Astrocyte (in vitro differentiated cells and primary cell): ENCODE measurements around the gene FBXL13. TPM values are rescaled to one million over a fixed set of nuclear protein-coding genes. Genes with fewer than 3 reads are reported as not detected.

Experiments used
- DNase-seq: peaks from one replicate; pipeline ENCODE4 v3.0.0-alpha.2; 2010; ENCODE audit warnings: low read depth
- FAIRE-seq: peaks from 2 replicates; lab custom pipeline; 2011; peaks lifted over from hg19 to GRCh38; lab: Jason Lieb, UNC
- H2AFZ ChIP-seq: 2 replicates; pipeline ENCODE4 v1.6.0; 2012; ENCODE audit warnings: low read depth, low read length, inconsistent platforms
- H3K27ac ChIP-seq: 2 replicates; pipeline ENCODE4 v1.5.1; 2011; ENCODE audit warnings: low read depth, low read length, inconsistent platforms
- H3K27me3 ChIP-seq: 2 replicates; pipeline ENCODE4 v1.6.0; 2011; ENCODE audit warnings: low read length, inconsistent platforms; ENCODE audit not compliant: insufficient read depth
- H3K36me3 ChIP-seq: 2 replicates; pipeline ENCODE4 v1.5.1; 2011; ENCODE audit warnings: low read length, inconsistent platforms; ENCODE audit not compliant: insufficient read depth
- H3K4me1 ChIP-seq: 2 replicates; pipeline ENCODE4 v1.5.1; 2011; ENCODE audit warnings: low read length, inconsistent platforms; ENCODE audit not compliant: insufficient read depth
- H3K4me2 ChIP-seq: 2 replicates; pipeline ENCODE4 v1.6.0; 2012; ENCODE audit warnings: low read length, inconsistent platforms
- H3K4me3 ChIP-seq: 2 replicates; pipeline ENCODE4 v1.5.1; 2011; ENCODE audit warnings: low read depth, mild to moderate bottlenecking, low read length, inconsistent platforms; ENCODE audit not compliant: insufficient read depth
- H3K79me2 ChIP-seq: 2 replicates; pipeline ENCODE4 v1.6.0; 2012; ENCODE audit warnings: mild to moderate bottlenecking, low read length, inconsistent platforms; ENCODE audit not compliant: insufficient read depth
- H3K9ac ChIP-seq: 2 replicates; pipeline ENCODE4 v1.6.0; 2012; ENCODE audit warnings: mild to moderate bottlenecking, low read length, inconsistent platforms
- H3K9me3 ChIP-seq: 2 replicates; pipeline ENCODE4 v1.5.1; 2012; ENCODE audit warnings: low read depth, mild to moderate bottlenecking, low read length, inconsistent platforms; ENCODE audit not compliant: insufficient read depth
- H4K20me1 ChIP-seq: 2 replicates; pipeline ENCODE4 v1.6.0; 2012; ENCODE audit warnings: low read length, inconsistent platforms; ENCODE audit not compliant: insufficient read depth
- H3K27ac Mint-ChIP-seq: one replicate; pipeline ENCODE4 v1.8.0; 2021; ENCODE audit warnings: mild to moderate bottlenecking, mixed read lengths; ENCODE audit not compliant: unreplicated experiment
- H3K27me3 Mint-ChIP-seq: one replicate; pipeline ENCODE4 v1.8.0; 2021; ENCODE audit warnings: low read depth, mixed read lengths; ENCODE audit not compliant: unreplicated experiment
- H3K36me3 Mint-ChIP-seq: one replicate; pipeline ENCODE4 v1.8.0; 2021; ENCODE audit warnings: low read depth, mixed read lengths; ENCODE audit not compliant: unreplicated experiment
- H3K4me1 Mint-ChIP-seq: one replicate; pipeline ENCODE4 v1.8.0; 2021; ENCODE audit warnings: low read depth, mixed read lengths; ENCODE audit not compliant: unreplicated experiment
- H3K4me3 Mint-ChIP-seq: one replicate; pipeline ENCODE4 v1.8.0; 2021; ENCODE audit warnings: mild to moderate bottlenecking, moderate library complexity, mixed read lengths; ENCODE audit not compliant: unreplicated experiment
- H3K9me3 Mint-ChIP-seq: one replicate; pipeline ENCODE4 v1.8.0; 2021; ENCODE audit warnings: mild to moderate bottlenecking, mixed read lengths; ENCODE audit not compliant: unreplicated experiment
- CTCF ChIP-seq: IDR thresholded peaks from 2 replicates; pipeline ENCODE4 v1.5.1; 2011; ENCODE audit warnings: low read depth, mild to moderate bottlenecking, inconsistent platforms, low read length, moderate library complexity; ENCODE audit not compliant: insufficient read depth
- EZH2 ChIP-seq: IDR thresholded peaks from 2 replicates; pipeline ENCODE4 v1.6.1; 2012; ENCODE audit warnings: mild to moderate bottlenecking, low read length, inconsistent platforms; ENCODE audit not compliant: insufficient read depth
- total RNA-seq: library from RNA; stranded (reverse); gene quantifications from 2 replicates; pipeline ENCODE4 v1.2.1, GENCODE V29; 2021

The FBXL13 gene
- total RNA-seq, 1 donor from 2014 or later, result 1.2 TPM

GRCh38 chr7:102890292-102890970 lies 184.2 kb downstream of the FBXL13 start:
- Histone ChIP-seq H4K20me1 (no peaks in the 10 kb centered on the region), H3K9me3 (no peaks in the 10 kb centered on the region), H3K36me3 (no peaks in the 10 kb centered on the region), H3K4me3 (no peak overlapping the region), H3K4me2 (peak overlapping the region; percentile 62), H3K4me1 (peaks cover 32% of the 10 kb centered on the region), H3K27me3 (no peaks in the 10 kb centered on the region), H2AFZ (no peak overlapping the region), H3K79me2 (no peaks in the 10 kb centered on the region), H3K27ac (peak overlapping the region; percentile 84), H3K9ac (peak overlapping the region; percentile 70)
- DNase-seq (peak; percentile 91), FAIRE-seq (no peak)
- H3K4me1 Mint-ChIP-seq, result peaks cover 17% of the 10 kb centered on the region
- TF ChIP-seq EZH2 (no peak), CTCF (no peak)
- no peak overlapping the region for H3K4me3 Mint-ChIP-seq
- H3K36me3 Mint-ChIP-seq, result no peaks in the 10 kb centered on the region
- peak overlapping the region; percentile 73 for H3K27ac Mint-ChIP-seq
- peaks cover 5% of the 10 kb centered on the region for H3K9me3 Mint-ChIP-seq
- H3K27me3 Mint-ChIP-seq, result no peaks in the 10 kb centered on the region

DNA sequence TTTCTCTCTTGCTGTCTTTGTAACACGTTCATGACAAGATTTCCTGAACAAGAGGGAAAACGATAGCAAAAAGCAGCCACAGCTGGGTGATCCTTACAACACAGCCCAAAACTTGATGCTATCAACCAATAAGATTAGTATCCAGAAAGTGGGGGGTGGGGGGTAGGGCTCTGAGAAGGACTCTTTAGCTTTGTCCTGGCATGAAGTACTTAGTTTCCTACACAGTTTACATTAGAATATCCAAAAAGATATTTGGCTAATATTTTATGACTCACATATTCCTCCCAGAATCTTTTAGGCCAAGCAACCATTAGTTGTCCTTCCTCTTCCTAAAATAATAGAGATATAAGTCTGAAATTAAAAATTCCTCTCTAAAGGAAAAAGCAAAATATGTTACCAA lies 184.7 kb downstream of the FBXL13 start:
- Histone ChIP-seq H3K36me3 (no peaks in the 10 kb centered on the region), H3K9me3 (no peaks in the 10 kb centered on the region), H3K27ac (peak overlapping the region; percentile 84), H3K4me1 (peaks cover 32% of the 10 kb centered on the region), H3K27me3 (no peaks in the 10 kb centered on the region), H3K4me2 (peak overlapping the region; percentile 62), H3K9ac (peak overlapping the region; percentile 66), H4K20me1 (no peaks in the 10 kb centered on the region), H3K4me3 (no peak overlapping the region), H3K79me2 (no peaks in the 10 kb centered on the region), H2AFZ (no peak overlapping the region)
- FAIRE-seq, result no peak
- Mint-ChIP-seq H3K9me3 (peaks cover 4% of the 10 kb centered on the region), H3K27me3 (no peaks in the 10 kb centered on the region), H3K4me3 (no peak overlapping the region), H3K36me3 (no peaks in the 10 kb centered on the region), H3K27ac (peak overlapping the region; percentile 73), H3K4me1 (peaks cover 17% of the 10 kb centered on the region)
- TF ChIP-seq CTCF, result no peak
- TF ChIP-seq EZH2, result no peak
- no peak for DNase-seq

- peaks cover 32% of the 10 kb centered on the region for H3K4me1 ChIP-seq
- no peaks in the 10 kb centered on the region for H3K9me3 ChIP-seq
- TF ChIP-seq CTCF (no peak), EZH2 (no peak)
- no peak overlapping the region for H3K4me2 ChIP-seq
- Mint-ChIP-seq H3K9me3 (peaks cover 4% of the 10 kb centered on the region), H3K27me3 (no peaks in the 10 kb centered on the region), H3K4me3 (no peak overlapping the region), H3K27ac (no peak overlapping the region), H3K4me1 (peaks cover 14% of the 10 kb centered on the region), H3K36me3 (no peaks in the 10 kb centered on the region)
- H2AFZ ChIP-seq, result no peak overlapping the region
- H3K4me3 ChIP-seq, result no peak overlapping the region
- no peak overlapping the region for H3K27ac ChIP-seq
- DNase-seq (no peak), FAIRE-seq (peak; percentile 13)
- H4K20me1 ChIP-seq, result no peaks in the 10 kb centered on the region
- H3K9ac ChIP-seq, result no peak overlapping the region
- H3K79me2 ChIP-seq, result no peaks in the 10 kb centered on the region
- no peaks in the 10 kb centered on the region for H3K27me3 ChIP-seq
- H3K36me3 ChIP-seq, result no peaks in the 10 kb centered on the region
Measured at GRCh38 chr7:102888561-102889233, 185.9 kb downstream of the FBXL13 start.
